ENCODE results near the gene HRH3.

The HRH3 gene

DNA sequence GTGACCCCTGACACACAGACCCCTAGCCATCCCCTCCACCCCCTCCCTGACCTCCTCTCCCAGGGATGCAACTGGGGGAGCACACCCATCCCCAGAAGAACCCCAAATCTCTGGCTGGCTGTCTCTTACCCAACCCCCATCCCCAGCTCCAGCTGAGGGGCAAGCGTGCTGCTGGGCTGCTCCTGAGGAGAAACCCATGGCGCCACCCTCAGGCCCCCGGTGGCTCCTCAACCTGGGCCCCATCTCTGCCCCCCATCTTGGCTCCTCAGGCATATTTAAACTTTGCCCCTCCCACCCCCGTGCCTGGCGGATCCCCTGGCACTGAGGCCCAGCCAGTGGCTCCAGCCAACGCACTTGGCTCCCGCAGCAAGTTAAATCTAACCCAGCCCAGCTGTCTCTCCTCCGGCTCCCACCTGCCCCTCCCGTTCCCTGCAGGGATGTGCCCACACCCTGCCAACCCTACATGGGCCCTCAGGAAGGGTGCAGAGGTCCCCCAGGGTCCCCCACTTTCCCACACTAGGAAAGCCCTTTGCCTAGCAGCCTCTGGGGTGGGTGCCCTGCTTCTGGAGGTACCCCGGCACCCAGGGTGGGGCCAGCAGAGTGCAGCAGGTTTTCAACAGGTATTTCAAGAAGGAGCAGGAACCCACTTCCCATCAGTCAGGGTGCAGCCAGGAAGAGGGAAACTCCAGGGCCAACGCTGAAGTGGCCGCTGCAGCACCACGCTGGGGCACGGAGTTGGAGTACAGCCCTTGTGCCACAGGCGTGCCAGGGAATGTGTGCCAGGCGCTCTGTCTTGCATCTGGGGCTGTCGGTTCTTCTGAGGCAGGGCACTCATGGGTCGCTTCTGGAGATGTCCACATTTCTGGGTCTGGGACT lies 12.9 kb upstream of the HRH3 start:
- no peak overlapping the region for H2AFZ ChIP-seq (ENCODE audit: low read depth, low read length)
- H3K9me3 ChIP-seq (ENCODE audit: low read length): no peaks in the 10 kb centered on the region

DNA sequence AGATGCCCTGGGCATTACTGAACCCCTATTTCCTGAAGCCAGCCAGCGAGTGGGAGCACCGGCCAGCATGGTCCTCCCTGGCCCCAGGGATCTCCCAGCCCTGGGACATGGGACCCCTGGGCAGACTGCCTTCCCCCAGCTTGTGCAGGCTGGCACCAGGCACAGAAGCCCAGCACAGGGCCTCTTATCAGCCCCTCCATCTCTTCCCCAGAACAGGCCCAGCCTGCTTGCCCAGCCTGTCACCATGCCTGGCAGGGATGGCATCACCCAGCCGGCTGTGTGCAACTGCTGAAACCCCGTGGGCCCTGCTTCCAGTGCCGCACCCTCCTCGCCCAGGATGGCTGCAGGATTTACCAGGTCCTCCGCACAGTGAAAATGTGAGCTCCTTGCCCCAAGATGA lies 12.1 kb upstream of the HRH3 start:
- no peak overlapping the region for H3K4me3 ChIP-seq (ENCODE audit: low read length)
- no peak overlapping the region for H2AFZ ChIP-seq (ENCODE audit: low read depth, low read length)
- H3K9me3 ChIP-seq (ENCODE audit: low read length): no peaks in the 10 kb centered on the region
- H3K36me3 ChIP-seq (ENCODE audit: insufficient read depth, low read length): no peaks in the 10 kb centered on the region
- peaks cover 30% of the 10 kb centered on the region for H3K4me1 ChIP-seq (ENCODE audit: insufficient read depth, low read length)
- H3K27me3 ChIP-seq (ENCODE audit: insufficient read depth, low read length): no peaks in the 10 kb centered on the region

More for the DNA sequence above, 12.9 kb upstream of the HRH3 start:
- peaks cover 37% of the 10 kb centered on the region for H3K4me1 ChIP-seq (ENCODE audit: insufficient read depth, low read length)
- H3K36me3 ChIP-seq (ENCODE audit: insufficient read depth, low read length): no peaks in the 10 kb centered on the region
- H3K4me3 ChIP-seq (ENCODE audit: low read length): no peak overlapping the region
- no peaks in the 10 kb centered on the region for H3K27me3 ChIP-seq (ENCODE audit: insufficient read depth, low read length)

DNA sequence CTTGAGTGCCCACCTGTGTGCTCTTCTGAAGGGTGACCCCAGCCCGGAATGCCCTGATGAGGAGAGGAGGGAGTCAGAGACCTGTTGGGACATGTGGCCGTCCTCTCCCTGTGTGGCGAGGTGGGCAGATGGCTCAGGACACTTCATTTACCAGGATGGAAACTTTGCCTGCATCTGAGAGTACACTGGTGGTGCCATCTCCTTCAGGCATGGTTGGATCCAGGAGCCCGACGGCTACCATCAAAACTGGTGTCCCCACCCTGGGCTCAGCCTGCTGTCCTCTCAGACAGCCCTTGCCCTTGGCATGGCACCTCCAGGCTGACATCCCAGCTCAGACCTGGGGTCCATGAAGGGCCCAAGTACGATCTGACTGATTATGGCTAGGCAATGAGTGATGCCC lies 11.2 kb upstream of the HRH3 start:
- Histone ChIP-seq H3K9me3 (ENCODE audit: low read length) (no peaks in the 10 kb centered on the region), H3K4me3 (ENCODE audit: low read length) (no peak overlapping the region), H2AFZ (ENCODE audit: low read depth, low read length) (no peak overlapping the region), H3K36me3 (ENCODE audit: insufficient read depth, low read length) (no peaks in the 10 kb centered on the region), H3K27me3 (ENCODE audit: insufficient read depth, low read length) (peaks cover 2% of the 10 kb centered on the region), H3K4me1 (ENCODE audit: insufficient read depth, low read length) (peaks cover 22% of the 10 kb centered on the region)

DNA sequence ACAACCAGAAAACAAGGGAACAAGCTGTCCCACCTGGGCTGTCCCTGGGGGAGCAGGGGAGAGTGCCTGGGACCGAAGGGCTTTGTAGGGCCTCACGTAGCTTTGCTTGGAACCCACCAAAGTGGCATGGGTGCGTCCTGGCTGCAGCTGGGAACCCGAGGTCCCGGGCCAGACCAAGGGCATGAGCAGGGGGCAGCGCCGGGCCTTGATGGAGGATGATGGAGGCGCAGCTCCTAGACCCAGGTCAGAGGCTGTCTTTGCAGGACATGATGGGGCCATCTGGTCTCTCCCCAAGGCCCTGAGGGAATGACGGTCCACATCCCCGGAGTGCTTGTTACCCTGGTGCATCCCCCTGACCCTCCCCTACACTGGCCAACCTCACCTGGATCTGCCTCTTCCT lies 10.6 kb upstream of the HRH3 start:
- Histone ChIP-seq H3K4me1 (ENCODE audit: insufficient read depth, low read length) (peaks cover 16% of the 10 kb centered on the region), H3K9me3 (ENCODE audit: low read length) (no peaks in the 10 kb centered on the region), H3K27me3 (ENCODE audit: insufficient read depth, low read length) (peaks cover 8% of the 10 kb centered on the region), H2AFZ (ENCODE audit: low read depth, low read length) (no peak overlapping the region), H3K4me3 (ENCODE audit: low read length) (no peak overlapping the region), H3K36me3 (ENCODE audit: insufficient read depth, low read length) (no peaks in the 10 kb centered on the region)

DNA sequence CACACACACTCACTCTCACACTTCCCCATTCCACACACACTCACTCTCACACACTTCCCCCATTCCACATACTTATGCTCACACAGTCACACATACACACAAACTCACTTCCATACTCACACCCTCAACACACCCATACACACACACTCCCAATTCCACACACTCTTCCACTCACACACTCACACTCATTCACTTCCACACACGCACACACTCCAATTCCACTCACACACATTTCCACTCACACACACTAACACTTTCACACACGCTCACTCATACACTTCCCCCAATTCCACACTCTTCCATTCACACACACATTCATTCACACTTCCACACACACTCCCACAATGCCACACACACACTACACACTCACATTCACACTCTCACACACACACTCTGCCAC lies 10.2 kb upstream of the HRH3 start:
- no peaks in the 10 kb centered on the region for H3K36me3 ChIP-seq (ENCODE audit: insufficient read depth, low read length)
- no peaks in the 10 kb centered on the region for H3K9me3 ChIP-seq (ENCODE audit: low read length)
- H3K4me3 ChIP-seq (ENCODE audit: low read length): no peak overlapping the region
- H3K27me3 ChIP-seq (ENCODE audit: insufficient read depth, low read length): peaks cover 12% of the 10 kb centered on the region
- H2AFZ ChIP-seq (ENCODE audit: low read depth, low read length): no peak overlapping the region
- H3K4me1 ChIP-seq (ENCODE audit: insufficient read depth, low read length): peaks cover 12% of the 10 kb centered on the region

DNA sequence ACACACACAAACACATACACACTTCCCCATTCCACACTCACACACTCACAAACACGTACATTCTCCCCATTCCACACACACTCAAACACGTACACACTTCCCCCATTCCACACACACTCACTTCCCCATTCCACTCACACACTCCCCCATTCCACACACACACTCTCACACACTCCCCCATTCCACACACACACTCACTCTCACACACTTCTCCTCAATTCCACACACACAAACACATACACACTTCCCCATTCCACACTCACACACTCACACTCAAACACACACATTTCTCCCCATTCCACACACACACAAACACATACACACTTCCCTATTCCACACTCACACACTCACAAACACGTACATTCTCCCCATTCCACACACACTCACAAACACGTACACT lies 9.6 kb upstream of the HRH3 start:
- no peaks in the 10 kb centered on the region for H3K9me3 ChIP-seq (ENCODE audit: low read length)
- no peaks in the 10 kb centered on the region for H3K36me3 ChIP-seq (ENCODE audit: insufficient read depth, low read length)
- peaks cover 17% of the 10 kb centered on the region for H3K27me3 ChIP-seq (ENCODE audit: insufficient read depth, low read length)
- no peak overlapping the region for H2AFZ ChIP-seq (ENCODE audit: low read depth, low read length)
- H3K4me1 ChIP-seq (ENCODE audit: insufficient read depth, low read length): peaks cover 6% of the 10 kb centered on the region
- H3K4me3 ChIP-seq (ENCODE audit: low read length): no peak overlapping the region

DNA sequence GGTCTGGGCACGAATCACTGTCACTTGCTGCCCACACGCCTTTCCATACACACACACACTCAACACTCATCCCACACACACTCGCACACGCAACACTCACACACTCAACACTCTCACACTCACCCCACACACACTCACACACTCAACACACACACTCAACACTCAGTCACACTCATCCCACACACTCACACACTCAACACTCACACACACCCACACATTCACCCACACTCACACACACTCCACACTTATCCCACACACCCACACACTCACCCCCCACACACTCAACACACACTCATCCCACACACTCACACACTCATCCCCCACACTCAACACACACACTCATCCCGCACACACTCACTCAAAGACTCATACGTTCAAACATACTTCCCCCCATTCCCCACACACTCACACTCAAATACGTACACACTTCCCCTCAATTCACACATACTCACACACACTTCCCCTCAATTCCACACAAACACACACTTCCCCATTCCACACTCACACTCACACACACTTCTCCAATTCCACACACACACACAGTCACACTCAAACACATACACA lies 9.0 kb upstream of the HRH3 start:
- no peak overlapping the region for H3K4me3 ChIP-seq (ENCODE audit: low read length)
- H3K36me3 ChIP-seq (ENCODE audit: insufficient read depth, low read length): no peaks in the 10 kb centered on the region
- no peak overlapping the region for H2AFZ ChIP-seq (ENCODE audit: low read depth, low read length)
- peaks cover under 1% of the 10 kb centered on the region for H3K4me1 ChIP-seq (ENCODE audit: insufficient read depth, low read length)
- H3K9me3 ChIP-seq (ENCODE audit: low read length): no peaks in the 10 kb centered on the region
- H3K27me3 ChIP-seq (ENCODE audit: insufficient read depth, low read length): peaks cover 23% of the 10 kb centered on the region

DNA sequence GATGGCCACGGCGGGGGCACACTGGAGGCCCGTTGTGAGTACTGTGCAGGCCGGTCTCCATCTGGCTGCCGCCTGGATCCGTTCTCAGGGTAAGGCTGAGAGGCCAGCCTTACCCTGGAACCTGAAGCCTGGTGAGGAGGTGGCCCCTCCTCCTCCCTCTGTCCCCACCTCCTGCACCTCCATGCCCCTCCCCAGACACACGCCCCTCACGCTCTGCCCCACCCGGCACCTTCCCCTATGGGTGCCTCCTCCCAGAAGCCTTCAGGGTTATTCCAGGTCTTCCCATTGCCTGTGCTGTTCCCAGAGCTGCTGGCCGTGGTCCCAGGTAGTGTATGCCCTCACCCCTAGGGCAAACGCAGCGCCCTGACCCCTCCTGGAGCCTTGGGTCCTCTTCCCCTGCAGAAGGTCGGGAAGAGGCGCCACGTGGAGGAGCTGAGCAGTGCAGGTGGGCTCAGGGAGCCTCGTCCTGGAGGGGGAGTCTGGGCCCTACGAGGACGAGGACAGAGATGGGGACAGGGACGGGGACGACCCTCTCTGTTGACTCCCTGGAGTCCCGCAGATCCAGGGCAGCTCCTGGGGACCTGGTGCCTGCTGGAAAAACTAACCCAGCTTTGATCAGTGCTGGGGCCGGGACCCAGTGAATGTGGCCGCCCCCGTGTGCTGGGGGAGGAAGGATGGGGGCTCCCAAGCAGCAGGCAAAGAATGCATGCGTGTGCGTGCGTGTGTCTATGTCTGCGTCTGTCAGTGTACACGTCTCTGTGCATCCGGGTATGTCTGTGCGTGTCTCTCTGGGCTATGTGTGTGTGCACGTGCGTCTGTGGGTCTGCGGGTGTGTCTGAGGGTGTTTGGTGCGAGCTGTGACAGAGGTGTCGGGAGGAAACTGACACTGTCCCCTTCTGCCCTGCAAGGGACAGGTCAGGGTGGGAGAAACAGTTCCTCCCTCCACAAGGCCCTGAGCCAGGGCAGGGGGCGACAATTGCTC lies 8.2 kb upstream of the HRH3 start:
- H2AFZ ChIP-seq (ENCODE audit: low read depth, low read length): no peak overlapping the region
- no peaks in the 10 kb centered on the region for H3K9me3 ChIP-seq (ENCODE audit: low read length)
- peaks cover 29% of the 10 kb centered on the region for H3K27me3 ChIP-seq (ENCODE audit: insufficient read depth, low read length)
- no peak overlapping the region for H3K4me3 ChIP-seq (ENCODE audit: low read length)
- no peaks in the 10 kb centered on the region for H3K36me3 ChIP-seq (ENCODE audit: insufficient read depth, low read length)
- no peaks in the 10 kb centered on the region for H3K4me1 ChIP-seq (ENCODE audit: insufficient read depth, low read length)

DNA sequence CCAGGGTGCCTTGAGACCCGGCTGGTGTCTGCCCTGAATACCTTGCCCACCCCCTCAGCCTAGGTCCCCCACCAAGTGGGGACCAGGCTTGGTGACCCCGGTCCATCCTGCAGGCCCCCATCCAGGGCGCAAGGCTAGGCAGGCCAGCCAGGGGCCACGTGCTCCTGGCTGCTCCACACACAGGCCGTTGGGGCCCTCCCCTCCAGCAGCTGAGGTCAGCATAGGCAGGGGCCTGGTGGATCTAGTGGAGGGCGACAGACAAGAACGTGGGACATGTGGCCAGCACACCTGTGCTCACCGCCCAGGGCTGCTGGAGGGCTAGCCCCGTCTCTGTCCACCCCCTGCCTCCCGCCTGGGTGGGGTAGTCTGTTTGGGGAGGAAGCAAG lies 7.5 kb upstream of the HRH3 start:
- Histone ChIP-seq H3K4me3 (ENCODE audit: low read length) (no peak overlapping the region), H2AFZ (ENCODE audit: low read depth, low read length) (no peak overlapping the region), H3K27me3 (ENCODE audit: insufficient read depth, low read length) (peaks cover 36% of the 10 kb centered on the region)

DNA sequence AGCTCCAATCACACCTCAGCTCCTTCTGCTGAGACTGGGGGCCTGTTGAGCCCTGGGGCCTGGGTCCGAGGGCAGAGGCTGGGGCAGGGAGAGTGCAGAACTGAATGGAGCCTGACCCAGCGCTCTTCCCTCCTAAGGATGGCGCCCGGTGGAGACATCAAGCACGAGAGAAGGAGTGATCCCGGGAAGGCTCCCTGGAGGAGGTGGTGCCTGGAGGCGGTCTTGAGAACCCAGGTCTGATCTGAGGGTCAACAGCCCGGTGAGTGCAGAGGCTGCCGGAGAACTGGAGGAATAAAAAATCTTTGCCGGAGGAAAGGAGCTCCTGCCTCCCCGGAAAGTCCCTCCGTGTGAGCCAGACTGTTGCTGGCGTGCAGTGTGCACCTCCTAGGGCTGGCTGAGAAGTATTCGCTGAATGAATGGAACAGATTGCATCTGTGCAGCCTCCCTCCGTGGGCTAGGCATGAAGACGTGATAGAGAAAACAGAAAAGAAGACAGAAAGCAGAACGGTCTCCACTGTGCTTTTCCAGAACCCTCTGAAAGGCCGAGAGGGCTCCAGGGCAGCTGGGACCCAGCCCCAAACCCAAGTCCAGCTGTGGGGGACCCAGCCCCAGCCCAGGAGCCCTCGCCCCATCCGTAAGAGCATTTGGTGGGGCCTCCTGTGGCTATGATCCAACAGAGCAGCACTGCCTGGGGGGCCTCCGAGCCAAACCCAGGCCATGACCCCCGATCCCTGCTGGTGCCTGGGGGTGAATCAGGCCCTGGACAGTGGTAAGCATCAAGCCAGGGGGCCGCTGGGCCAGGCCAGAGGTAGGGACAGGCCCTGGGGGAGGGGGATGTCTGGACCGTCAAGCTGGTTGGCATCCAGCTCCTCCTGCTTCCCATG lies 6.9 kb upstream of the HRH3 start:
- H3K27me3 ChIP-seq (ENCODE audit: insufficient read depth, low read length): peaks cover 42% of the 10 kb centered on the region
- no peaks in the 10 kb centered on the region for H3K4me1 ChIP-seq (ENCODE audit: insufficient read depth, low read length)
- H2AFZ ChIP-seq (ENCODE audit: low read depth, low read length): no peak overlapping the region
- no peaks in the 10 kb centered on the region for H3K9me3 ChIP-seq (ENCODE audit: low read length)
- H3K36me3 ChIP-seq (ENCODE audit: insufficient read depth, low read length): no peaks in the 10 kb centered on the region
- no peak overlapping the region for H3K4me3 ChIP-seq (ENCODE audit: low read length)

More for the DNA sequence above, 7.5 kb upstream of the HRH3 start:
- H3K9me3 ChIP-seq (ENCODE audit: low read length): no peaks in the 10 kb centered on the region
- no peaks in the 10 kb centered on the region for H3K4me1 ChIP-seq (ENCODE audit: insufficient read depth, low read length)
- H3K36me3 ChIP-seq (ENCODE audit: insufficient read depth, low read length): no peaks in the 10 kb centered on the region

DNA sequence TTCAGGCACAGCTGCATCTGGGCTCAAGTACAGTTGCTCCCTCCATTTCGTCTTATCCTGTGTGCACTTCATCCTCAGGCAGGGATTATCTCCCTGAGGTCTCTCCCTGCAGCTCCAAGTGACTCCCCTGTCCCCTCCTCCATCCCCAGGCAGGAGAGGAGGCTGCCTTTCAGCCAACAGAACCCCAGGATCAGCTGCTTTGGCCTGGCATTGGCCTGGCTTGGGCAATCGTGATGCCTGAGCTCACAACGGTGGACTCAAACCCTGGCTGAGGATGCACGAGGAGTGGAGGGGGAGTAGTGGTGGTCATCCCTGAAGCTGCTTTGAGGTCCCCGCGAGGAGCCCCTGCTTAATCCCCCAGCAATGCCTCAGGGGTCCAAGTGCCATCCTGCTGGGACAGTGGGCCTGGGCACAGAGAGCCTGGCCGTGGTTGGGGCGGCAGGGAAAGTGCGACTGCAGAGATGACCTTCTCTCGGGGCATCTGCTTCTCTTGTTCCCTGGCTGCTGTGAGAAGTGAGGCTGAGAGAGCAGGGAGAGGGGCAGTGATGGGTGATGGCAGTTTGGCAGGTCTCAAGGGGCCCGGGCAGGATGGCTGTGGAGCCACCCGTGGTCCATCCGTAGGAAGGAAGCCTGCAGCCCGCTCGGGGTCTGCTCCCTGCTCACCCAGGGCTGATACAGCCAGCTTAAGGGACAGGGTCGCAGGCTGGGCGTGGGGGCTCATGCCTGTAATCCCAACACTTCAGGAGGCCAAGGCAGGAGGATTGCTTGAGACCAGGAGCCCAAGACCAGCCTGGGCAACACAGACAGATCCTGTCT lies 6.0 kb upstream of the HRH3 start:
- no peaks in the 10 kb centered on the region for H3K9me3 ChIP-seq (ENCODE audit: low read length)
- H2AFZ ChIP-seq (ENCODE audit: low read depth, low read length): no peak overlapping the region
- no peaks in the 10 kb centered on the region for H3K36me3 ChIP-seq (ENCODE audit: insufficient read depth, low read length)
- H3K4me1 ChIP-seq (ENCODE audit: insufficient read depth, low read length): peaks cover 7% of the 10 kb centered on the region
- no peak overlapping the region for H3K4me3 ChIP-seq (ENCODE audit: low read length)
- peaks cover 51% of the 10 kb centered on the region for H3K27me3 ChIP-seq (ENCODE audit: insufficient read depth, low read length)

DNA sequence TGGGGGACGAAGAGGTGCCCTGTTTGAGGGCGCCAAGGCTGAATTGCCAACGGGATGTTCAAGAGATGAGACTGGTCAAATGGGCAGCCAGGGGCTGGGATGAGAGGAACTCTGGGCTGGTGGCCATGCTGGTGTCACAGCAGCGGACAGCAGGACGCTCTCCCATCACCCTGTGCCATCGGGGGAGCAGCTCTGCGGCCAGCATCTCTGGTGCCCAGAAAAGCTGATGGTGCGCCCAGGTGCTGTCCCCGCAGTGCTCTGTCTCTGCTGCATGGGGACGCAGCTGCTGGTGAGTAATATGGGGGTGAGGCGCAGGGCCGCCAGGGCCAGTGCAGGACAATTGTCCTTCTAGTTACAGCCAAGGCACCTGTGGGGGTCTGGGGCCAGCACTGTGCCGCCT lies 4.9 kb upstream of the HRH3 start:
- H3K36me3 ChIP-seq (ENCODE audit: insufficient read depth, low read length): no peaks in the 10 kb centered on the region
- peaks cover 55% of the 10 kb centered on the region for H3K27me3 ChIP-seq (ENCODE audit: insufficient read depth, low read length)

More for the DNA sequence above, 4.9 kb upstream of the HRH3 start:
- no peak overlapping the region for H3K4me3 ChIP-seq (ENCODE audit: low read length)
- H3K4me1 ChIP-seq (ENCODE audit: insufficient read depth, low read length): peaks cover 14% of the 10 kb centered on the region
- no peaks in the 10 kb centered on the region for H3K9me3 ChIP-seq (ENCODE audit: low read length)
- H2AFZ ChIP-seq (ENCODE audit: low read depth, low read length): no peak overlapping the region
